PC-9 (cell line): ENCODE results near the gene RNF169. TPM values are rescaled to one million over a fixed set of nuclear protein-coding genes. Genes with fewer than 3 reads are reported as not detected.

Experiments
- BruUV-seq: library from RNA; stranded (reverse); fragments of 400-500 nt; replicated peaks from 2 replicates; lab custom pipeline; 2021; lab: Mats Ljungman, UMichigan
- CTCF ChIA-PET: fragments of 300-600 bp; sonication (Branson Sonifier 250); formaldehyde crosslinking; loops from one replicate; lab custom pipeline; 2022; ENCODE audit warnings: antibody characterized with exemption; lab: Charles Lee
- POLR2A ChIA-PET: fragments of 300-600 bp; sonication (Branson Sonifier 250); formaldehyde crosslinking; loops from one replicate; lab custom pipeline; 2022; ENCODE audit warnings: antibody characterized with exemption; ENCODE audit not compliant: unreplicated experiment; lab: Charles Lee
- DNase-seq, 2 experiments: peaks; one replicate each; pipeline versions ENCODE4 v3.0.0 to v3.0.0-alpha.2; 2015 to 2022; ENCODE audit warnings: mixed read lengths in 1 of 2
- H2AFZ ChIP-seq: fragments of 200-600 bp; sonication (generic); 2 replicates; pipeline ENCODE4 v1.8.1; 2017; ENCODE audit warnings: antibody characterized with exemption
- H3F3A ChIP-seq: fragments of 200-600 bp; sonication (generic); 2 replicates; pipeline ENCODE4 v1.8.1; 2017; ENCODE audit warnings: antibody characterized with exemption, mild to moderate bottlenecking, low read depth; ENCODE audit not compliant: insufficient read depth
- H3K27ac ChIP-seq: fragments of 200-600 bp; sonication (generic); 2 replicates; pipeline ENCODE4 v1.6.1; 2016; ENCODE audit warnings: mixed run types
- H3K27me3 ChIP-seq: fragments of 200-600 bp; sonication (generic); 2 replicates; pipeline ENCODE4 v1.6.1; 2016; ENCODE audit warnings: low read depth, mixed run types; ENCODE audit not compliant: insufficient read depth
- H3K36me3 ChIP-seq: fragments of 200-600 bp; sonication (generic); 2 replicates; pipeline ENCODE4 v1.6.1; 2016; ENCODE audit warnings: low read depth, mixed run types
- H3K4me1 ChIP-seq: fragments of 200-600 bp; sonication (generic); replicated peaks from 2 replicates; pipeline ENCODE4 v1.6.1; 2016; ENCODE audit warnings: mixed run types; ENCODE audit not compliant: insufficient read depth
- H3K4me2 ChIP-seq: fragments of 200-600 bp; sonication (generic); 2 replicates; pipeline ENCODE4 v1.6.1; 2017; ENCODE audit warnings: mixed run types
- H3K4me3 ChIP-seq: fragments of 200-600 bp; sonication (generic); 2 replicates; pipeline ENCODE4 v1.6.1; 2016; ENCODE audit warnings: mixed run types
- H3K79me2 ChIP-seq: fragments of 200-600 bp; sonication (generic); 2 replicates; pipeline ENCODE4 v1.6.1; 2017; ENCODE audit warnings: low read depth, mixed run types
- H3K9me2 ChIP-seq: fragments of 200-600 bp; sonication (generic); 2 replicates; pipeline ENCODE4 v1.8.1; 2017; ENCODE audit warnings: mild to moderate bottlenecking; ENCODE audit not compliant: insufficient read depth
- H3K9me3 ChIP-seq: fragments of 200-600 bp; sonication (generic); 2 replicates; pipeline ENCODE4 v1.8.1; 2016; ENCODE audit warnings: low read depth; ENCODE audit not compliant: insufficient read depth
- H4K20me1 ChIP-seq: fragments of 200-600 bp; sonication (generic); 2 replicates; pipeline ENCODE4 v1.8.1; 2017; ENCODE audit not compliant: insufficient read depth
- CTCF ChIP-seq: fragments of 200-600 bp; sonication (generic); conservative IDR thresholded peaks from 2 replicates; pipeline ENCODE4 v1.6.1; 2017; ENCODE audit warnings: mixed run types, antibody characterized with exemption, mild to moderate bottlenecking, moderate library complexity
- EZH2 ChIP-seq: fragments of 200-600 bp; sonication (generic); IDR thresholded peaks from 2 replicates; pipeline ENCODE4 v1.8.0; 2017; ENCODE audit warnings: antibody characterized with exemption, low read depth
- intact Hi-C: fragments of 100-400 bp; cut with micrococcal nuclease; formaldehyde crosslinking; loops from one replicate; pipeline ENCODE4 v1.10.0; 2022; ENCODE audit not compliant: unreplicated experiment
- total RNA-seq: library from RNA; stranded (reverse); gene quantifications from 2 replicates; pipeline ENCODE4 v1.2.3, GENCODE V29; 2021

Gene RNF169
- total RNA-seq, 1 experiment from 2014 or later: 36.5 TPM

GRCh38 chr11:74729397-74729796 lies 19.3 kb upstream of the RNF169 start:
- intact Hi-C loops: no loop called here
- ChIA-PET CTCF (no interaction called here), POLR2A (no interaction called here)
- no peaks in the 10 kb centered on the region for H3K79me2 ChIP-seq
- H3F3A ChIP-seq: no peaks in the 10 kb centered on the region
- H2AFZ ChIP-seq: no peak overlapping the region
- peaks cover 22% of the 10 kb centered on the region for H3K27me3 ChIP-seq
- H4K20me1 ChIP-seq: no peaks in the 10 kb centered on the region
- no peaks in the 10 kb centered on the region for H3K9me2 ChIP-seq
- no peak overlapping the region for H3K27ac ChIP-seq
- H3K4me1 ChIP-seq: no peaks in the 10 kb centered on the region
- H3K4me2 ChIP-seq: no peak overlapping the region
- H3K4me3 ChIP-seq: no peak overlapping the region
- H3K9me3 ChIP-seq: no peaks in the 10 kb centered on the region
- DNase-seq: no peak
- TF ChIP-seq CTCF: no peak
- TF ChIP-seq EZH2: no peak
- H3K36me3 ChIP-seq: no peaks in the 10 kb centered on the region
- no TSS peak for BruUV-seq

GRCh38 chr11:74730571-74731260 lies 17.9 kb upstream of the RNF169 start:
- Histone ChIP-seq H3K79me2 (no peaks in the 10 kb centered on the region), H3K9me3 (no peaks in the 10 kb centered on the region), H3K4me1 (no peaks in the 10 kb centered on the region), H2AFZ (no peak overlapping the region), H3K36me3 (no peaks in the 10 kb centered on the region), H3K9me2 (no peaks in the 10 kb centered on the region), H4K20me1 (no peaks in the 10 kb centered on the region), H3K27me3 (peaks cover 17% of the 10 kb centered on the region), H3K27ac (no peak overlapping the region), H3K4me3 (no peak overlapping the region), H3K4me2 (no peak overlapping the region), H3F3A (no peaks in the 10 kb centered on the region)
- no TSS peak for BruUV-seq
- intact Hi-C loops: loop anchor here (10.0 kb wide), 1 partner anchor 476 kb away; no protein-coding TSS in a partner anchor
- no peak for DNase-seq
- CTCF ChIA-PET: no interaction called here
- no peak for TF ChIP-seq CTCF
- POLR2A ChIA-PET: no interaction called here

GRCh38 chr11:74731301-74732094 lies 17.2 kb upstream of the RNF169 start, which contains the start of gene CHRDL2:
Gene CHRDL2, minus strand, starts transcription at chr11:74731426. Its CDS starts 538 bp downstream, at chr11:74730888.
- Histone ChIP-seq H3K79me2 (no peaks in the 10 kb centered on the region), H3K36me3 (no peaks in the 10 kb centered on the region), H3K4me2 (no peak within 1 kb of the TSS), H4K20me1 (no peaks in the 10 kb centered on the region), H3F3A (no peaks in the 10 kb centered on the region), H2AFZ (no peak within 1 kb of the TSS), H3K27ac (no peak within 1 kb of the TSS), H3K9me2 (no peaks in the 10 kb centered on the region), H3K9me3 (no peaks in the 10 kb centered on the region), H3K4me1 (no peaks in the 10 kb centered on the region), H3K4me3 (no peak within 1 kb of the TSS), H3K27me3 (peaks cover 17% of the 10 kb centered on the region)
- intact Hi-C loops: loop anchor here (10.0 kb wide), 1 partner anchor 477 kb away; no protein-coding TSS in a partner anchor
- no peak for DNase-seq
- no TSS peak for BruUV-seq
- TF ChIP-seq EZH2 (no peak), CTCF (no peak)
- ChIA-PET POLR2A (no interaction called here), CTCF (no interaction called here)
